Endothelial cell of umbilical vein (primary cell): ENCODE data around the gene ZNF157. TPM values are rescaled to one million over a fixed set of nuclear protein-coding genes. Genes with fewer than 3 reads are reported as not detected.

Experiments
- BruUV-seq: library from RNA; stranded (reverse); fragments of 400-500 nt; replicated peaks from 2 replicates; lab custom pipeline; 2021; lab: Mats Ljungman, UMichigan
- CTCF ChIA-PET: fragments of 300-600, 350-600 bp; sonication (Branson Sonifier 250); formaldehyde crosslinking; loops from one replicate; lab custom pipeline; 2021; ENCODE audit warnings: antibody characterized with exemption, inconsistent platforms; lab: Charles Lee
- POLR2A ChIA-PET: fragments of 300-600, 350-600 bp; sonication (Branson Sonifier 250); formaldehyde crosslinking; loops from one replicate; lab custom pipeline; 2021; ENCODE audit warnings: antibody characterized with exemption, inconsistent platforms; lab: Charles Lee
- DNase-seq: peaks from one replicate; pipeline ENCODE4 v3.0.0-alpha.2; 2011; ENCODE audit warnings: low read depth, low spot score
- FAIRE-seq: peaks from 2 replicates; lab custom pipeline; 2011; peaks lifted over from hg19 to GRCh38; lab: Jason Lieb, UNC
- H2AFZ ChIP-seq: 2 replicates; pipeline ENCODE4 v1.6.0; 2012; ENCODE audit warnings: low read depth, low read length, control low read depth, inconsistent platforms
- H3K27ac ChIP-seq: 2 replicates; pipeline ENCODE4 v1.5.1; 2011; ENCODE audit warnings: low read depth, mild to moderate bottlenecking, control low read depth, low read length, moderate library complexity; ENCODE audit not compliant: insufficient read depth
- H3K27me3 ChIP-seq, 2 experiments: 2 replicates each; pipeline versions ENCODE4 v1.6.0 to v1.6.1; 2011; ENCODE audit warnings: low read length in 2 of 2, mixed read lengths in 1 of 2; ENCODE audit not compliant: control insufficient read depth in 2 of 2, insufficient read depth in 2 of 2
- H3K36me3 ChIP-seq, 2 experiments: 2 replicates in 1 of 2; 3 replicates in 1 of 2; pipeline ENCODE4 v1.5.1; 2011; ENCODE audit warnings: low read length in 2 of 2, mild to moderate bottlenecking in 1 of 2, moderate library complexity in 1 of 2; ENCODE audit not compliant: control insufficient read depth in 2 of 2, insufficient read depth in 2 of 2; ENCODE audit errors: extremely low read depth in 1 of 2
- H3K4me1 ChIP-seq: 3 replicates; pipeline ENCODE4 v1.5.1; 2011; ENCODE audit warnings: mild to moderate bottlenecking, low read length; ENCODE audit not compliant: control insufficient read depth, insufficient read depth; ENCODE audit errors: extremely low read depth
- H3K4me2 ChIP-seq: 2 replicates; pipeline ENCODE4 v1.6.1; 2011; ENCODE audit warnings: low read length, control low read depth, mixed read lengths; ENCODE audit not compliant: insufficient read depth
- H3K4me3 ChIP-seq, 3 experiments: fragments of 200-600 bp in 1 of 3; sonication (generic), shearing (Covaris generic) in 1 of 3; replicated peaks in 1 of 3; 2 replicates each; pipeline ENCODE4 v1.5.1; 2011 to 2016; ENCODE audit warnings: control low read depth in 3 of 3, low read length in 3 of 3, mild to moderate bottlenecking in 2 of 3, inconsistent platforms in 1 of 3, low read depth in 1 of 3, moderate library complexity in 1 of 3; ENCODE audit not compliant: insufficient read depth in 1 of 3
- H3K79me2 ChIP-seq: 2 replicates; pipeline ENCODE4 v1.6.0; 2012; ENCODE audit warnings: low read length, inconsistent platforms; ENCODE audit not compliant: control insufficient read depth, insufficient read depth
- H3K9ac ChIP-seq: replicated peaks from 2 replicates; pipeline ENCODE3; 2011; ENCODE audit warnings: low read length, control low read depth; ENCODE audit not compliant: insufficient read depth; ENCODE audit errors: extremely low read depth
- H3K9me1 ChIP-seq: replicated peaks from 3 replicates; pipeline ENCODE4 v1.6.0; 2011; ENCODE audit warnings: mild to moderate bottlenecking, low read length; ENCODE audit not compliant: control insufficient read depth, insufficient read depth; ENCODE audit errors: extremely low read depth
- H3K9me3 ChIP-seq: replicated peaks from 2 replicates; pipeline ENCODE4 v1.5.1; 2012; ENCODE audit warnings: low read length, inconsistent platforms; ENCODE audit not compliant: control insufficient read depth, insufficient read depth
- H4K20me1 ChIP-seq: replicated peaks from 2 replicates; pipeline ENCODE3; 2011; ENCODE audit warnings: mild to moderate bottlenecking, low read length; ENCODE audit not compliant: control insufficient read depth, insufficient read depth; ENCODE audit errors: extremely low read depth
- CTCF ChIP-seq, 2 donors: IDR thresholded peaks; 1 replicate in 1 of 2; 2 replicates in 1 of 2; pipeline ENCODE4 v1.5.1; 2011; ENCODE audit warnings: low read length in 2 of 2, mild to moderate bottlenecking in 2 of 2, moderate library complexity in 2 of 2, control low read depth in 1 of 2, inconsistent platforms in 1 of 2, low read depth in 1 of 2; ENCODE audit not compliant: insufficient read depth in 1 of 2; ENCODE audit errors: extremely low read depth in 1 of 2
- EZH2 ChIP-seq: IDR thresholded peaks from 2 replicates; pipeline ENCODE4 v1.6.1; 2012; ENCODE audit warnings: borderline replicate concordance, low read depth, mild to moderate bottlenecking, moderate library complexity, low read length, inconsistent platforms; ENCODE audit not compliant: severe bottlenecking
- FOS ChIP-seq: IDR thresholded peaks from 2 replicates; pipeline ENCODE4 v1.6.1; 2011; ENCODE audit warnings: mild to moderate bottlenecking, low read length, moderate library complexity, borderline replicate concordance; ENCODE audit not compliant: insufficient read depth
- GATA2 ChIP-seq: IDR thresholded peaks from 2 replicates; pipeline ENCODE4 v1.7.0; 2011; ENCODE audit warnings: low read depth, mild to moderate bottlenecking, moderate library complexity, mixed read lengths, low read length; ENCODE audit not compliant: insufficient read length, insufficient read depth
- JUN ChIP-seq: IDR thresholded peaks from 2 replicates; pipeline ENCODE4 v1.6.1; 2011; ENCODE audit warnings: borderline replicate concordance, low read depth; ENCODE audit not compliant: insufficient read length, insufficient read depth
- MAX ChIP-seq: IDR thresholded peaks from 2 replicates; pipeline ENCODE4 v1.6.1; 2011; ENCODE audit not compliant: insufficient read depth, insufficient read length
- MYC ChIP-seq: IDR thresholded peaks from one replicate; pipeline ENCODE4 v1.6.1; 2011; ENCODE audit warnings: mild to moderate bottlenecking, low read depth, low read length
- POLR2A ChIP-seq: IDR thresholded peaks from 2 replicates; pipeline ENCODE4 v1.6.1; 2012; ENCODE audit warnings: low read depth, mild to moderate bottlenecking, control low read depth, low read length
- POLR2AphosphoS5 ChIP-seq: IDR thresholded peaks from 2 replicates; pipeline ENCODE4 v1.6.1; 2012; ENCODE audit warnings: low read depth, mild to moderate bottlenecking, control low read depth, low read length, moderate library complexity; ENCODE audit not compliant: insufficient read depth
- dilution Hi-C: fragments of 300-500 bp; cut with MboI; formaldehyde crosslinking; loops from one replicate; pipeline ENCODE4 v1.15.0; 2019; ENCODE audit warnings: low sequenced_read_pairs; ENCODE audit not compliant: extremely low pct_ligation_motif_present
- intact Hi-C: fragments of 100-400 bp; cut with micrococcal nuclease; formaldehyde crosslinking; loops from one replicate; pipeline ENCODE4 v1.10.0; 2022
- polyA plus RNA-seq, 4 experiments: library from polyadenylated mRNA; depleted of rRNA in 3 of 4; stranded (reverse) in 3 of 4; unstranded in 1 of 4; fragments of >200 nt; gene quantifications; 2 replicates each; pipeline versions ENCODE4 v1.2.1 to v1.2.3, GENCODE V29; 2011 to 2012; ENCODE audit warnings: missing spikeins in 1 of 4
- small RNA-seq: library from RNA; depleted of rRNA; stranded (forward); fragments of <200 nt; gene quantifications from one replicate; pipeline ENCODE3, GENCODE V24; 2012; ENCODE audit warnings: low replicate concordance, low read depth; ENCODE audit not compliant: insufficient read depth, insufficient read length
- total RNA-seq: library from RNA; stranded (reverse); gene quantifications from 2 replicates; pipeline ENCODE4 v1.2.3, GENCODE V29; 2021

The ZNF157 gene
- total and polyA plus RNA-seq, 2 donors (not counting 3 experiments of a cell fraction or from before 2014, with no cell fraction given), result not detected

DNA sequence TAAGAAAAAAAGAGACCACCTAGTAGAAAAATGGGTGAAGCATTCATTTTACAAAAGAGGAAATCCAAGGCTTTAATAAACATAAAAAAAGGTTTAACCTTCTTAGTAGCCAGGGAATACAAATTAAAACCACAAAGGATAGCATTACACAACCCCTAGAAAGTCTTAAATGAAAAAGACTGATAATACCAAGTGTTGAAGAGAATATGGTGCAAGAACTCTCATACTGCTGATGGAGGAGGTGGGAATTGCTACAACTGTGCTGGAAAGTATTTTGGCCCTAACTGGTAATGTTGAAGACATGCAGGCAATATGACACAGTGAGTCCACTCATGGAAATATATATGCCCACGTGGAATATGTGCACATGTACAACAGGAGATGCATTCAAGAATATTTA, 90.2 kb downstream of the ZNF157 start:
- Histone ChIP-seq H4K20me1 (no peaks in the 10 kb centered on the region), H3K9me3 (no peaks in the 10 kb centered on the region), H3K27me3 (no peaks in the 10 kb centered on the region), H2AFZ (no peak overlapping the region), H3K27ac (no peak overlapping the region), H3K9ac (no peak overlapping the region), H3K4me2 (no peak overlapping the region), H3K4me3 (no peak overlapping the region), H3K36me3 (no peaks in the 10 kb centered on the region), H3K9me1 (no peaks in the 10 kb centered on the region), H3K79me2 (no peaks in the 10 kb centered on the region), H3K4me1 (peaks cover 3% of the 10 kb centered on the region)
- POLR2A ChIA-PET, result no interaction called here
- no TSS peak for BruUV-seq
- CTCF ChIA-PET, result no interaction called here
- no peak for DNase-seq
- dilution Hi-C loops, result no loop called here
- intact Hi-C loops, result no loop called here
- no peak for FAIRE-seq
- no peak for TF ChIP-seq CTCF (IDR thresholded peaks at IDR 0.05; ENCODE audit: extremely low read depth in 1 of 2, insufficient read depth in 1 of 2, low read depth in 1 of 2, low read length in 2 of 2)
- TF ChIP-seq GATA2, result no peak
- no peak for TF ChIP-seq POLR2A
- TF ChIP-seq JUN, result no peak
- no peak for TF ChIP-seq POLR2AphosphoS5
- no peak for TF ChIP-seq MAX
- no peak for TF ChIP-seq MYC
- TF ChIP-seq FOS, result no peak
- TF ChIP-seq EZH2, result no peak

Small RNAs within 50 kb of the gene (small RNA-seq; reads per million reads assigned to genes)
- not detected for gene SNORA11C

Other genes starting within 250 kb of the ZNF157 start
- gene NDUFB11, start 225.9 kb upstream of the ZNF157 start, total RNA-seq, result 65.2 and 79.8 TPM in 2 replicates
- 88.0 and 110 TPM in 2 replicates for gene NDUFB11, start 225.9 kb upstream of the ZNF157 start, polyA plus RNA-seq
- 49.6 and 51.5 TPM in 2 replicates for gene RBM10, start 225.4 kb upstream of the ZNF157 start, total RNA-seq
- gene RBM10, start 225.4 kb upstream of the ZNF157 start, polyA plus RNA-seq, result 37.3 and 38.2 TPM in 2 replicates
- 236 and 237 TPM in 2 replicates for gene UBA1, start 176.7 kb upstream of the ZNF157 start, total RNA-seq
- gene UBA1, start 176.7 kb upstream of the ZNF157 start, polyA plus RNA-seq, result 297 and 332 TPM in 2 replicates
- gene CDK16, start 151.9 kb upstream of the ZNF157 start, total RNA-seq, result 99.2 and 99.9 TPM in 2 replicates
- 149 and 182 TPM in 2 replicates for gene CDK16, start 151.9 kb upstream of the ZNF157 start, polyA plus RNA-seq
- gene USP11, start 137.6 kb upstream of the ZNF157 start, total RNA-seq, result 34.7 and 36.4 TPM in 2 replicates
- gene USP11, start 137.6 kb upstream of the ZNF157 start, polyA plus RNA-seq, result 20.7 and 24.0 TPM in 2 replicates
- 7.5 TPM in 2 replicates for gene ZNF41, start 112.6 kb downstream of the ZNF157 start, total RNA-seq
- 2.1 and 2.9 TPM in 2 replicates for gene ZNF41, start 112.6 kb downstream of the ZNF157 start, polyA plus RNA-seq
- gene ARAF, start 190.6 kb downstream of the ZNF157 start, total RNA-seq, result 58.6 and 62.7 TPM in 2 replicates
- gene ARAF, start 190.6 kb downstream of the ZNF157 start, polyA plus RNA-seq, result 69.5 and 77.2 TPM in 2 replicates
- gene TIMP1, start 211.9 kb downstream of the ZNF157 start, total RNA-seq, result 104 and 124 TPM in 2 replicates
- gene TIMP1, start 211.9 kb downstream of the ZNF157 start, polyA plus RNA-seq, result 277 and 382 TPM in 2 replicates
- not detected in 2 replicates for gene SYN1, start 249.3 kb downstream of the ZNF157 start, total RNA-seq
- not detected in 2 replicates for gene SYN1, start 249.3 kb downstream of the ZNF157 start, polyA plus RNA-seq